NOMO-1 treated with dmso at 0.1 percent for 144 hours (cell line): ENCODE data around the gene HDLBP.

ENCODE experiments used
- DNase-seq: peaks from one replicate; lab custom pipeline; 2025; ENCODE audit not compliant: unreplicated experiment; lab: John Stamatoyannopoulos, UW

The HDLBP gene

GRCh38 chr2:241275504-241275903 is 40.0 kb downstream of the HDLBP start:
- no peak for DNase-seq

DNA sequence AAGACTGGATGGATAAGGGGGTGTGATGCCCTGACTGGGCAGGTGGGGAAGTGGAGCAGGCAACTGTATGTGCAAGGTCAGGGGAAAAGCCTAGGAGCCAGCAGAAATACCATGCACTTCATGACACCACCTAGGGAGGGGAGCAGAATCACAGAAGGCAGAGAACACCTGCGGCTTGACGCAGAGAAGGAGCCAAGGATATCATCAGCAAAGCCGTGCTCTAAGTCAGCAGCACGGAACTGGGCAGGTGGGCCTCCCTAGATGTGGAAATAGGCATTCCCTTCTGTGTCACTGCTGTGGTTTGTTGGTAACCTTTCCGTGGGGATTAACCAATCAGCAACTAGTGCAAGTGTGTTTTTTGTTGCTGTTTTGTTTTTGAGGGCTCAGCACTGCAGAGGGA is 41.3 kb downstream of the HDLBP start:
- no peak for DNase-seq

DNA sequence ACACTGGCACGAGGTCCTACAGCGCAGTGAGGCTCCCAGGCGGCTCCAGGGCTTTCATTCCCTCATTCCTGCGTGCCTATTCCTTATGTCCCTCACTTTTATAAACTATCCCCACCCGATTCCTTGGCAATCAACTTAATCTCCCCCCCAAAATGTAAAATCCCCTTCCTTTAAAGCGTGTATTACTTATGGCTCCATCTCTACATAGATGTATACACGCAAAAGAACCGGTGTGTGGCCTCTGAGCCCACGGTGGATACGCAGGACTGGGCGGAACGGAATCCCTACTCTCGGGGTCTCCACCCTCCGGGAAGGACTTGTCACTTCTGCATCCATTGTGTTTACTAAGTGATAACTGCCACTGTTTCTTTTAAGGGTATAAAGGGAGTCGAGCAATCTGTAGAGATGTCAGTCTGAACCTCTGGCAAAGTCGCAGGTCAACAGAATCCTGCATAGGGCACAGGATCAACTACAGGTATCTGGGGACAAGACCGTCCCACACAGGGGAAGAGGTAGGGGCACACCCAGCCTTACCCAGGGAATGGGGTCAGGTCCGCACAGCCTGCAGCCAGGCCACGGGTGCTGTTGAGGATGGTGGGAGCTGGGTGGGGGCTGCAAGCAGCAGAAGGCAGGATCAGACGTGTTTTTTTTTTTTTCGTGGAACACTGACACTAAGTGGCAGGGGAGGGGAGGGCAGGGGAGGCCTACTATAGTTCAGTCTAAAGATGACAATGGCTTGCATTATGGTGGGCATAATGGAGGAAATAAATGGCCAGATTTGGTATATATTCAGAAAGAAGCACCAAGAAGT is 42.1 kb downstream of the HDLBP start:
- DNase-seq, result no peak

DNA sequence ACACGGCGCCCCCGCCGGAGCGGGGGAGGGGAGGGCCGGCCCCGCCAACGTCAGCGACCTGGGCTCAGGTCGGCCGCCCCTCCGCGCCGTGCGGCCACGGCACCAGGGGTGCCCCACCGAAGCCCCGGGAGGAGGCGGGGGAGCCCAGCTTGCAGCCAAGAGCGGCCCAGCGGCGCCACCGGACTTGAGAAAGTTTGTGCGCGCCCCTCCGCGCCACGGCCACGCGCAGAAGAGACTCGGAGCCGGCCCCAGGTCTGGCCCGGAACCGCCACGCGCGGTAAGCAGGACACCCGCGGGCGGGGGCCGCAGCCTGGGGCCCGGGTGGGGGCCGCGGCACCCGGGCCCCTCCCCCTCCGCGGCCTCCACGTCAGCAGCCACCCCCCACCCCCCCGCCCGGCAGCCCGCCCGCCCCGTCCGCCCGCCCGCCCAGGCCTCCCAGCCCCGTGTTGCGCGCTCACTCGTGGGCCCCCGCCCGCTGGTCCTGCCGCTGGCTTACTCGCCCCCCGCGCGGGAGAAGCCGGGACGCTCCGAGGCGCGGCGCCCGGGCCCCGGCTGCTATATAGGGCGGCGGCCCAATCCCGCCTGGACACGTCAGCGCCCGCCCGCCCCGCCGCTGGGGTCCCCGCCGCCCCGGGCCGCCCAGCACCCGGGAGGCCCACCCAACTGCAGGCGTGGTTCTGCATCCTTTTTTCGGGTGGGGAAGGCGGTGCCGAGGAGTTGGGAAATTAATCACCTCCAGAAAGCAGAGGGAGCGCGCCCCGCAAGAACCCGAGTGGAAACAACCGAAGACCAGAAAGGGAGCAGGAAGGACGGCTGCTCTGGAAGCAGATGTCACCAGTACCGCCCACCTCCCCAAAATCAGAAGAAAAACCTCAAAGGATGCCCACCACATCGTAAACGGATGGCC is 42.9 kb downstream of the HDLBP start:
- peak; percentile 7 for DNase-seq

DNA sequence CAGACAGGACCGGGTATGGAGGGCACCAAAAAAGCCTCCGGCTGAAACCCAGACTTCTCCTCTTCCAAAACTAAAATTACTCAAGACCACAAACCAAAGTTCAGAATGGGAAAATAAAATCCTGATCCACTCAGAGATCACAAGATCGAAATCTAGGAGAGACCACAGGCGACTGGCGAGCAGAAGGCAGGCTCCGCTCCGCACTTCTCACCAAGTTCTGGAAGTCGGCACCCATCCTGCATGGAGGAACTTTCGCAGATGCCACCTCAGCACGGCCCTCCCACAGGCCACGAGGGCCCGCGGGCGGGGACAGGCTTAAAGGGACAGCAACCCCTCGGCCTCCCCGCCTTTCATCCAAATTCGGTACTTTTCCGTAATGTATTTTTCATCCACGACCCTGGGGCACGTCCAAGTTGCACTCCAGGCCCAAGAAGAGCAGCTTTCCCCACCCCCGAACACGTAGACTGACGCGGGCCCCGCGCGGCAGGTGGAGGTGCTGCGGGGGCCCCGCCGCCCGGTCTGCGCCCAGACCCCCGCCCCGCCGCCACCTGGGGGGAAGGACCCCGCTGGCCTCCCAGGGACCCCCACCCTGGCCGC is 43.7 kb downstream of the HDLBP start:
- DNase-seq, result peak; percentile 23

GRCh38 chr2:241270531-241270930 is 44.9 kb downstream of the HDLBP start:
- DNase-seq, result no peak

DNA sequence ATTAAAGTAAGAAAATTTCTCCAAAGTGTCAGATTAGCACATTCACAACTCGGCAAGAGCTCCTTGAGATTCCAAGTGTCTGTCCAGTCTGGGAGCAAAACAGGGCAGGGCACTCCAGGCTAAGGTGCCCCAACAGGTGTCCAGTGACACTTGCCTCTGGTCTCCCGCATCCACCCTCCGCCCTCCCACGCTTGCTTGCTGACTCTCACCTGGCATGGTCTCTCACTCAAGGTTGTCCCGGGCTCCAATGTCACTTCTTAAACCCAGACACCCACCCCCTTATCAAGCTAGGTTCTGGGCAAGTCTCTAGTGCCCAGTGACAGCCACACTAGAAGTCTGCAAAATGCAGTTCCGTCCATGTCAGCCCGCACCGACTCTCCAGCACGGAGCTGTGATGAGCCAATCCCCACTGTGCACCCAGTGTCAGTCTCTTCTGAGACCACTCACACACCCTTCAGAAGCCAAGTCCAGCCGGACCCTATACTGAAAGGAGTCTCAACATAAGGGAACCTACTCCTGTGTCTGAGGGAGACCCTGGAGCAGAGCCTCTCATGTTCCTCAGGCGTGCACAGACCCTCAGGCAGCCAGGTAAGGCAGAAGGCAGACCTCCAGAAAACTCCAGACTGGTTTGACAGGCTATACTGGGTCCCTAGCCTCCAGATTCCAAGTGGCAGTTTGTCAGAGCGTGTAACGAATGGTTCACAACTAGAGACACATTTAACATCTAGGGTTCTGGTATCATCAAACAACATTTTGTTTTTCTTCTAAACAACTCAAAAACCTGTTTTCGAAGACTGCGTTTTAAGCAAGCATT is 45.6 kb downstream of the HDLBP start:
- no peak for DNase-seq

DNA sequence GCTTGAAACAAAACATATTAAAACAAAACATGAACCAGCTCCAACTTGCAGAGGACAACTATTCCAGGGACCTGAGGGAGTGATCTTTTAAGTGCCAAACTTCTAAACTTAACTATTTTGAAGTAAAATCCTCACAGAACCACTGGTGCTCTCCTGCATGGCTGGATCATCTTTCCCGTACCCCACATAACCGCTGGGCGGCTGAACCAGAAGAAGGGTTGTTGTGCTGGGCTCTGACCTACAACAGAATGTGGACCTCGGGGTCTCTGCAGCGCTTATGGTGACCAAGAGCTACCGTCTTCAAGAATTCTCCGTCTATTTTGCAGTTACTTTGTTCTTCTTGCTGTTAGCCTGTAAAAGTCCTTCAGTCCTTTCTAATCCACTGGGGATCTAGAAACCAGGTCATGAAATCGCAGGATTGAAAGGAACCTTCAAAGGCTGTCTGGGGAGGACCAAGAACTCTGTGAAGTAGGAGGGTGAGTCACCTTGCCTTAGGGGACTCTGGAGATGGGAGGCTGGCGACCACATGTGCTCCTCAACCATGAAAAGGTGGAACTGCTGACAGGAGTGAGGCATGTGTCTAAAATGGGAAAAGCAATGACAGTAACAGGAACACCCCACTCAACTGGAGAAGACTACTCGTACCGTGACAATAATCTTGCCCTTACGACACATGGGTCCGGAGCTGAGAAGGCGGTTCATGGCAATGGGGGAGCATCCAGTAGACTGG is 46.6 kb downstream of the HDLBP start:
- no peak for DNase-seq

DNA sequence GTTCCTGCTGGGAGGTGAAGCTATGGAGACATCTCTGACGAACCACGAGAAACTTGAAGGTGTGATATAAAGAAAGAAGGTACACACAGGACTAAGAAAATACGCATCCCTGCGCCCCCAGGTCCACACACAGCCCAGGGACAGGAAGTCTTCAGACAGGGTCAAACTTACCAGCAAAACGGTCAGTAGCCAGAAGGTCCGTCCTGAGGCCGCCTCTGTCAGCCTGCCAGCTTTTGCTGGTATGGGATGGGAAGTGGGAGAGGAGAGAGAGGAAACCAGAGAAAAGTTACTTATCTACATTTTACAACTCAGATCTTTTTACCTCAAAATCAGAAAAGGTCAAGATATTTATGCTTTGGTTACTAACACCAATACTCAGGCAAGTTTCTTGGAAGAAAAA is 47.2 kb downstream of the HDLBP start:
- no peak for DNase-seq

DNA sequence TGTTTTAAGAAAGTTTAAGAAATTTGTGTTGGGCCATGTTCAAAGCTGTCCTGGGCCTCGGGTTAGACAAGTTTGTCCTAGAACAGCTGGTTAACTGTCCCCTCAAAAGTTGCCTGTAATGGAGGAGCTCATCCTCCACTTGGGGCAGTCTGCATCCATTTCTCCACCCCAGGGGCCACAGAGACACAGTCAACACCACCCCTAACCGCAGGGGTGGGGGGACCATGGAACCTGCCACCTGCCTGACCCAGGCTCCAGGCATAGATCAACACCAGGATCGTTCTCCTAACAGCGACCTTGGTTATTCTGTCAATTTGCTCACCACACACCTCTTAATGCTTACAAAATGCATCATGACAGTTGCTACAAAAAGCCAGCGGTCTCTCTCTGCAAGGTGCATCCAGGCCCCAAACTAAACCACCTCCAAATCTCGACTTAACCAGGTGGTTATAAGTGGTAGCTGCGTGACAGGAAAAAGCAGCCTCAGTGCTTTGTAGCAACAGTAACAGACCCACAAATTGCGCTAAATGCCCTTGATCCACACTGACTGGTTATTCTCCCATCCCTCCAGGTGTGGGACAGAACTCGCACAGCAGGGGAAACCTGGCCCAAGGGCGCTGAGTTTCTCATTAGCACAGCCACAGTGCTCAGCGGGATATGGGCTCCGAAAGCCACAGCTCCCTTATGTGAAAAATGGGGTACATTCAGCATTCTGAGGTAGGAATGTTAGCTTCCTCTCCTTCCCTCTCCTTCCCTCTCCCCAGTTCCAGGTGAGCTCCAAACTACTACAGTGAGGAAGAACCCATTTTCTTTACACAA is 48.0 kb downstream of the HDLBP start:
- no peak for DNase-seq

DNA sequence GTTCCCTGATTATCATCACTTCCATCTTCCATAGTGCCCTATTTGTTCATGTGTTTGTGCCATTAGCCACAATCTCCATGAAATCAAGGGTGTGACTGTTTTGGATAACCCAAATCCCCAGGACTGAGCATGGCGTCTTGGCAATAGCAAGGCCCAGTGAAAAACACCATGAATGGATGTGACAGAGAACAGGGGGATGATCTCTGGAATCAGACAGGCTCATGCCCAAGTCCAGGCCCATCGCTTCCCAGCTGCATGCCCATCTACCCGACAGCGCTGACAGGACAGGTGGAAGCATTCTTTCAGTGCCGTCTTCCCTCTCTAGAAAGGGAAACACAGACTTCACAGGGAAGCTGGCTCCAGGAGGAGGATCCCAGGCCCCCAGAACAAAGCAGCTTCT is 50.0 kb downstream of the HDLBP start:
- no peak for DNase-seq

DNA sequence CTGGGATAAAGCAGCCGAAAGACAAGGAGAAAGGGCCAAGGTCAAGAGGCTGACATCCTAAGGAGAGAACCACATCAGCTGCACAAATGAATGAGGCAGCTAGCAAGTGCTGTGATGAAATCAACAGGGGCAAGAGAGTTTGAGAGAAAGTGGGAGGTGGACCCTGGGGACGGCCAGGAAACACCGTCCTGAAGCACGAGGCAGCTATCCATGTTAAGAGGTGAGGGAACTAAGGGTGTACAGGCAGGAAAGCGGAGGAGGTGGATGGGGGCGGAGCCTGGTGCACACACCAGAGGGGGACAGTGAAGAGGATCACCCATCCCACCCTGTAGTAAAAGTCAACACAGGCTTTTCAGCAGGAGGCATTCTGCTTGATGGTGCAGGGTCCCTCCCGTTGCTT is 52.4 kb downstream of the HDLBP start:
- no peak for DNase-seq

DNA sequence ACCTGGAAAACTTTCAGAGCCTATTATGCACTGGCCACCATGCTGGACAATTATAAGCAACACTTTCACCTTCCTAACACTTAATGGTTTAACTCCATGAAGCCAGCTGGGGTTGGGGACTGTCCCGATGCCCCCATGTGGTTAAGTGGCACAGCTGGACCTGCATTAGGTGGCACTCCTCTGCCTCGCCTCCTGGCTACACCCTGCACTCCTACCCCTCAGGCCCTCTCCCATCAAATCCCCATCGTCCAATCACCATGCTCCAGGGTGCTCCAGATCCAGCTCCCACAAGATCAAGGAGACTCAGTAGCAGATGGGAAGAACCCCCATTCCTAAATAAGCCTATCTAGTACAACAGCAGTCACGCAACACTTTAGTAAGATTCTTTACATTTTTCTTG is 53.8 kb downstream of the HDLBP start:
- no peak for DNase-seq

GRCh38 chr2:241260911-241261310 is 54.6 kb downstream of the HDLBP start:
- DNase-seq, result no peak

DNA sequence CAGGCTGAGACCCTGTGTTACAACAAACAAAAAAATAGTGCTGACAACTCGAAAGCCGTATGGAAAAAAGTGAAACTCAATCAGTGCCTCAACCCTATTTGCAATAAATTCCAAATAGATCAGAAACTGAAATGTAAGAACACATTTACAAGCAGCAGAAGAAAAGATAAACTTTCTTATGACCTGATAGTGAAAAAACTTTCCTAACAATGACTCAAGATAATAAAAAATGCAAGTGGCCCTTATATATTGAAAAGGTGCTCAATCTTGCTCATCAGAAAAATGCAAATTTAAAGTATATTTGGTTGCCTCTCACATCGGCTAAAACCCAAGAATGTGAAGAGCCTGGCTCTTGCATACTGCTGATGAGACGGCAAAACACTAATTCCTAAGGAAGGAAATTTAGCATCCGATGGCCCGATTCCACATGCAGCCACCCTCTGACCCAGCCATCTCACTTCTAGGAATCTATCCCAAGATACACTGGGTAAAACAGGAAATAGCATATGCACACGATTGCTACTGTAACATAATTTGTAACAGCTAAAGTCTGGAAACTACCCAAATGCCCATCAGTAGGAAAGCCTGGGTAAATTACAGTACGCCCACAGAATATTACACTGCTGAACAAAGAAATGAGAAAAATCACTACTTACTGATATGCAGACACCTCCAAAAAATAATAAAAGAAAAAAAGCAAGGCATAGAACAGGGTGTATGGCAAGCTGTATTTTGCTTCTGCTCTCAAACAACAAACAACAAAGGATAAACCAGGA is 56.8 kb downstream of the HDLBP start:
- no peak for DNase-seq

DNA sequence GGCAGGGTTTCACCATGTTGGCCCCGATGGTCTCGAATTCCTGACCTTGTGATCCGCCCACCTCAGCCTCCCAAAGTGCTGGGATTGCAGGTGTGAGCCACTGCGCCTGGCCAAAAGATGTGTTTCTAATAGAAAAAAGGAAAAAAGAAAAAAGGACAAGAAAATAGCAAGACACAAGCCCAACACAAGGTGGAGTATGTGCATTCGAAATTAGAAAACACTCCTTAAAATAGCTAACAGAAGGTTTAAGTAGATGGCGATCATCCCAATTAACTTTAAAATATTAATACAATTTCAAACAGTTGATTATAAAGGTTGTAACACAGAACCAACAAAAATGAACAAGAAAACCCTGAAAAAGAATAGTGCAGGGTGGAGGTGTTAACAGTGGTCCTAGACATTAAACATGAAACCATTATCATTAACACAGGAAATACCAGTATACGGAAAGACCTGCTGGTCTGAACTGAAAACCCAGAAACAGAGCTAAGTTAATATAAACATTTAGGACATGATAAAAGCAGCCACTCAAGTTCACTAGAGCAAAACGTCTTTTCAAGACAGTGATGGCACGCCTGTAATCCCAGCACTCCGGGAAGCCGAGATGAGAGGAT is 57.9 kb downstream of the HDLBP start:
- no peak for DNase-seq

- DNase-seq, result no peak
Observed at GRCh38 chr2:241256168-241256545, 59.3 kb downstream of the HDLBP start.

DNA sequence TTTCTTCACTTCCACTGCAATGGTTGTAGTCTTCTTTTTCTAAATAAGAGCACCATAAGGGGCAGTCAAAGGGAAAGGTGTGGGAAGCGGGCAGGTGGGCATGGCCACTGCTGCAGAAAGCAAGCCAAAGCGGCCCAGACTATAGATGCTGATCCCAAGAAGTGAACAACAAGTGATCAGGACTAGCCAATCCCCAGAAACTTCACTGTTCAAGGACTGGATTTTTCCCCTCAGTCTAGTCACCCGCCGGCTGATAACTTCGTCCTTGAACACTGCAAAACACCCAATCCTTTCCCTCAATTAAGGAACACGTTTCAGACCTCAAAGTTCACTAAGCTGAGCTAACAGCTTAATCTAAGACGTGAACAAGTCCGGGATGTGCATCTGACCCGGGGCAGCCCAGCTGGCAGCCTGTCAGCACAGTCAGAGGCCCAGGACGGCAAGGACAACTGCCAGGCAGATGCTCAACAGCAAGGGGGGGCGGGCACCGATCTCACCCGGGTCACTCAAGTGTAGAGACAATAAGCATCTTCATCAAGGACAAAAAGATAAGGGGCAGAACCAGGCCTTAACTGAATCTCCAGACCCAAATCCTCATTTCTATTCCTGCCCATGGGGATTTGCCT is 59.8 kb downstream of the HDLBP start:
- DNase-seq, result no peak
